Testis (tissue), 2 donors: Measurements from ENCODE around the gene PNO1.

ENCODE experiments used
- CTCF ChIP-seq, 3 experiments: fragments of 450-650 bp in 2 of 3; fragments of 200-600 bp in 1 of 3; sonication (generic) in 1 of 3; IDR thresholded peaks; one replicate each; pipeline ENCODE4 v1.5.1; 2016 to 2019; ENCODE audit warnings: antibody characterized with exemption in 3 of 3, mild to moderate bottlenecking in 2 of 3, moderate library complexity in 1 of 3
- POLR2A ChIP-seq: fragments of 450-650 bp; IDR thresholded peaks from one replicate; pipeline ENCODE4 v1.6.1; 2017; ENCODE audit warnings: antibody characterized with exemption, mild to moderate bottlenecking, moderate library complexity

GRCh38 chr2:68141875-68142274 is 15.8 kb upstream of the PNO1 start:
- no peak for TF ChIP-seq CTCF (IDR thresholded peaks at IDR 0.05)
- no peak for TF ChIP-seq POLR2A
